ENCODE data around the gene MTM1. TPM values are rescaled to one million over a fixed set of nuclear protein-coding genes. Genes with fewer than 3 reads are reported as not detected.

The MTM1 gene
- total and polyA plus RNA-seq, 9 of the 15 experiments (the other 6 are each of a cell fraction or from before 2014, with no cell fraction given), result 5.6 to 13.3 (median 9.5) TPM

- TF ChIP-seq, protein P1, sequence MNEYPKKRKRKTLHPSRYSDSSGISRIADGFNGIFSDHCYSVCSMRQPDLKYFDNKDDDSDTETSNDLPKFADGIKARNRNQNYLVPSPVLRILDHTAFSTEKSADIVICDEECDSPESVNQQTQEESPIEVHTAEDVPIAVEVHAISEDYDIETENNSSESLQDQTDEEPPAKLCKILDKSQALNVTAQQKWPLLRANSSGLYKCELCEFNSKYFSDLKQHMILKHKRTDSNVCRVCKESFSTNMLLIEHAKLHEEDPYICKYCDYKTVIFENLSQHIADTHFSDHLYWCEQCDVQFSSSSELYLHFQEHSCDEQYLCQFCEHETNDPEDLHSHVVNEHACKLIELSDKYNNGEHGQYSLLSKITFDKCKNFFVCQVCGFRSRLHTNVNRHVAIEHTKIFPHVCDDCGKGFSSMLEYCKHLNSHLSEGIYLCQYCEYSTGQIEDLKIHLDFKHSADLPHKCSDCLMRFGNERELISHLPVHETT (CRISPR knock-in tag; conservative IDR thresholded peaks at IDR 0.05 in 1 of 2, IDR thresholded peaks at IDR 0.05 in 1 of 2), result no peak
- TF ChIP-seq, protein P2, sequence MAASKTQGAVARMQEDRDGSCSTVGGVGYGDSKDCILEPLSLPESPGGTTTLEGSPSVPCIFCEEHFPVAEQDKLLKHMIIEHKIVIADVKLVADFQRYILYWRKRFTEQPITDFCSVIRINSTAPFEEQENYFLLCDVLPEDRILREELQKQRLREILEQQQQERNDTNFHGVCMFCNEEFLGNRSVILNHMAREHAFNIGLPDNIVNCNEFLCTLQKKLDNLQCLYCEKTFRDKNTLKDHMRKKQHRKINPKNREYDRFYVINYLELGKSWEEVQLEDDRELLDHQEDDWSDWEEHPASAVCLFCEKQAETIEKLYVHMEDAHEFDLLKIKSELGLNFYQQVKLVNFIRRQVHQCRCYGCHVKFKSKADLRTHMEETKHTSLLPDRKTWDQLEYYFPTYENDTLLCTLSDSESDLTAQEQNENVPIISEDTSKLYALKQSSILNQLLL (CRISPR knock-in tag; IDR thresholded peaks at IDR 0.05; ENCODE audit: borderline replicate concordance), result no peak
- no peak for TF ChIP-seq MYBL2 (IDR thresholded peaks at IDR 0.05; ENCODE audit: low read depth)
- no peak for TF ChIP-seq MYBL2 (CRISPR knock-in tag; IDR thresholded peaks at IDR 0.05; ENCODE audit: borderline replicate concordance)
- TF ChIP-seq BRCA1 (IDR thresholded peaks at IDR 0.05), result no peak
- TF ChIP-seq BRCA1 (CRISPR knock-in tag; IDR thresholded peaks at IDR 0.05), result no peak
- peak; percentile 79 for TF ChIP-seq NFE2 (IDR thresholded peaks at IDR 0.05; ENCODE audit: low read depth)
- TF ChIP-seq ESRRB (CRISPR knock-in tag; IDR thresholded peaks at IDR 0.05; ENCODE audit: borderline replicate concordance), result no peak
- no peak for TF ChIP-seq ZNF449 (CRISPR knock-in tag; IDR thresholded peaks at IDR 0.05)
- no peak for TF ChIP-seq ILF3 (IDR thresholded peaks at IDR 0.05; ENCODE audit: borderline replicate concordance)
- TF ChIP-seq TARDBP (IDR thresholded peaks at IDR 0.05), result no peak
- no peak for TF ChIP-seq ELF4 (CRISPR knock-in tag; IDR thresholded peaks at IDR 0.05)
- TF ChIP-seq CAMTA2 (CRISPR knock-in tag; conservative IDR thresholded peaks at IDR 0.05), result no peak
- TF ChIP-seq HMG20A (CRISPR knock-in tag; conservative IDR thresholded peaks at IDR 0.05), result no peak
- no peak for TF ChIP-seq CREBBP (IDR thresholded peaks at IDR 0.05; ENCODE audit: low read depth, low read length)
- no peak; a peak in 1 of 3 replicates for TF ChIP-seq CBX3 (IDR thresholded peaks at IDR 0.05; ENCODE audit: borderline replicate concordance in 1 of 2, low read length in 2 of 2)
- TF ChIP-seq BRD4 (IDR thresholded peaks at IDR 0.05), result no peak
- peak; percentile 47; the same call in 1 of the 2 replicates for TF ChIP-seq TEAD4 (IDR thresholded peaks at IDR 0.05; ENCODE audit: low read length)
- no peak for TF ChIP-seq TEAD4 (CRISPR knock-in tag; IDR thresholded peaks at IDR 0.05; ENCODE audit: borderline replicate concordance)
- TF ChIP-seq IRF2 (CRISPR knock-in tag; IDR thresholded peaks at IDR 0.05), result no peak
- no peak for TF ChIP-seq ZNF79 (CRISPR knock-in tag; IDR thresholded peaks at IDR 0.05; ENCODE audit: low read depth)
- no peak for TF ChIP-seq ETS2 (tag; IDR thresholded peaks at IDR 0.05; ENCODE audit: borderline replicate concordance, poor library complexity, severe bottlenecking)
- TF ChIP-seq, protein P3, sequence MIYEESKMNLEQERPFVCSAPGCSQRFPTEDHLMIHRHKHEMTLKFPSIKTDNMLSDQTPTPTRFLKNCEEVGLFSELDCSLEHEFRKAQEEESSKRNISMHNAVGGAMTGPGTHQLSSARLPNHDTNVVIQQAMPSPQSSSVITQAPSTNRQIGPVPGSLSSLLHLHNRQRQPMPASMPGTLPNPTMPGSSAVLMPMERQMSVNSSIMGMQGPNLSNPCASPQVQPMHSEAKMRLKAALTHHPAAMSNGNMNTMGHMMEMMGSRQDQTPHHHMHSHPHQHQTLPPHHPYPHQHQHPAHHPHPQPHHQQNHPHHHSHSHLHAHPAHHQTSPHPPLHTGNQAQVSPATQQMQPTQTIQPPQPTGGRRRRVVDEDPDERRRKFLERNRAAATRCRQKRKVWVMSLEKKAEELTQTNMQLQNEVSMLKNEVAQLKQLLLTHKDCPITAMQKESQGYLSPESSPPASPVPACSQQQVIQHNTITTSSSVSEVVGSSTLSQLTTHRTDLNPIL (CRISPR knock-in tag; IDR thresholded peaks at IDR 0.05), result no peak
- TF ChIP-seq TRIM24 (IDR thresholded peaks at IDR 0.05), result peak; percentile 81 to 86
Measured at GRCh38 chrX:150533863-150534262, 34.6 kb upstream of the MTM1 start (continued).
